NCI-H524 treated with DMSO at 0.1 percent for 48 hours (cell line): ENCODE results near the gene CLSTN2.
A peak's percentile ranks its signal among the peaks of the same experiment; 100 is the strongest.

Source experiments
- DNase-seq: peaks from one replicate; lab custom pipeline; 2025; lab: John Stamatoyannopoulos, UW

Gene CLSTN2

DNA sequence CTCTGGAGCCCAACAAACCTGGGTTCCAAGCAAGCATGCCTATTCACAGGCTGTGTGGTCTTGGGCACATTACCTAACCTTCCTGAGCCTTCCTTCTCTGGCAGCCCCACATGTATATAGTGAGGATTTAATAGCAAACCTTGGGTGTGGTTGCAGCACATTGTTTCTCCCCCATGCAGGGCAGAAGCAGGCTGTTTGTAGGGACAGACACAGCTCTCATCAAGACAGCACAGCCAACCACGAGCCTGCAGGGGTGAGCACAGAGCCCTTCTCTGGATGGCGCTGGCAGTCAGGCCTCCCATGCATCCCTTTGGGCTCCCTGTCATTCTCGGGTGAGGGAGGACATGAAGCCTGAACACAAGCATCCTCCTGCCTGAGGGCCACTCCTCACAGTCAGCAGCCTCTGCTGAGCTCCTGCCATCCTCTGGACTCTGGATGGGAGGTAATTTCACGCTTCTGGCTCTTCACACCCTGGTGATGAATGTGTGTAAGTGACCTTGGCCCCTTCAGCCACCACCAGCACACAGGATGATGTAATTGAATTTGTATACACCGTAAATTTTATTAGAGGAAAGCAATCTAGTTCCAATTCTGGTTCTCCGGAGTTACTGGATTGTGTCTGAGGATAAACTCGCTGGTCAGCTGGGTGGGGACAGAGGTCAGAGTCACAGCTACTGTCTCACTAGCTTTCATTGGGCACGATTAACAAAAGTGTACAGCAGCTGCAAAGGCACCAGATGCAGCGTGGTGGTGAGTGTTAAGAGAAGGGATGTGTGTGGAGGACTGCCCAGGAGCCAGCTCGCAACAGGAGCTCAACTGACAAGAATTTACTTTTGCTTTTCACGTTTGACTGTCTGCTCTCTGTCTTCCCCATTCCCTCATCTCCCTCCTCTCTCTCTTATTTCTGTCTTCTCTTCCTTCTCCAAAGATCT, 118.1 kb downstream of the CLSTN2 start:
- DNase-seq: no peak

DNA sequence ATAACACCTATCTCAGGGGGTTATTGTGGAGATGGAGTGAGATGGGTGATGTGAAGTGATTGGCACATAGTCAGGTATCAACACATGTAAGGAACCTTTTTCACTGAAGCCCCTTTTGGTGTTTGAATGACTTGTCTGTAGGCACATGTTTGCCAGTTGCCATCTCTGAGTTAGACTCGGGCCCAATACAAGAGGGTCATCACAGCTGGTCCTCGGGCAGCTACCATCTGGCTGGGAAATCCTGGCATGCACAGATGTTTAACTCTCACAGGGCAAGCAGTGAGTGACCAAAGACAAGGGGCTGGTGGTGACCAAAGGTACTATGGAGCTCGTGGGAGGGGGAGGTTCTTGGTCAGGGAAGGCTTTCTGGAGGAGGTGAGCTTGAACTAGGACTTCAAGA, 118.8 kb downstream of the CLSTN2 start:
- no peak for DNase-seq

DNA sequence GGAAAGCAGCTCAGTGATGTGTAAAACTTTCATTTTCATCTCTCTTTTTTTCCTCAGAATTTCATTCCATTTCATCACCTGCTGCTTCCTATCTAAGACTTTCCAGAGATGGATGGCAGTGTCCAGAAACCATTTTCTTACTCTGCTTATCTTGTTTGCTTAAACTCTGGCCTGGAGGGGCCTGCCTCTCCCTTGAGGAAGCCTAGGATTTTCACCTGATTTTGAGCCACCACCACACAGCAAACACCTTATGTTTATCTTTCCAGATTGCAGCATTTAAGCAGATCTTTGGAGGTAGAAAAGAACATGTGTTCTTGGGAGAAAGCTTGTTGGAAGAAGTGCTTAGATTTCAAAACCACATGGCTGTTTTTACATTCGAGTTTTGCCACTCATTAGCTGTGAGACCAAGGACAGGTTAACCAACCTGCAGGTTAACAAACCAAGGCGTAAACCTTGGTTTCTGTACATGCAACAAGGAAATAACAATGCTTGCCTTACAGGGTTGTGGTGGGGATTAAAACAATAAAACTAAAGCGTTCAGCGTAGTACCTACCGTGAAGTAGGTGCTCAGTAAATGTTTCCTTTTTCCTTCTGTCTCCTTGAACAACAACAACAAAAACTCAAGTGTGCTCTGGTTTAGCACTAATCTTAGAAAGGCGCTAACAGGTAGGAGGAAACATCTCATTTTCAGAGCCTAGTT, 120.3 kb downstream of the CLSTN2 start:
- no peak for DNase-seq

- DNase-seq: no peak
Observed at GRCh38 chr3:140056047-140056446, 121.1 kb downstream of the CLSTN2 start.

- DNase-seq: no peak
Observed at GRCh38 chr3:140061211-140061610, 126.2 kb downstream of the CLSTN2 start.

DNA sequence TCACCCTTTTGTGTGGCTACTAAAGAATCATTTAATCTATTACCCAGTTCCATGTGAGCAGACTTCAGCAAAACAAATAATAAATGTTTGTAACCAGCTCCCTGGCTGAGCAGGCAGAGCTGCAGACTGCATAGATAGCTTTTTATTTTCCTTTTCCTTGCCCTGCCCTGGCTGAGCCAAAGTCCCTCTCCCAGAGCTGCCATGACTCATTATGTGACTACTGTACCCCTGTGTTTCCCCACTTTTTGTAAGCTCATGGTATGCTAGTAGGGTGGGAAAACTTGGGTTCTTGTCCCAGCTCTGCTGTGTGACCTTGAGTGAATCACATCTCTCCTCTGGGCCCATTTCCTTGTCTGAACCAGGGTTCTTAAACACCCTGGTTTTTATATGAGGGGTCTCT, 127.5 kb downstream of the CLSTN2 start:
- DNase-seq: no peak

- DNase-seq: no peak
Observed at GRCh38 chr3:140067487-140067886, 132.5 kb downstream of the CLSTN2 start.

DNA sequence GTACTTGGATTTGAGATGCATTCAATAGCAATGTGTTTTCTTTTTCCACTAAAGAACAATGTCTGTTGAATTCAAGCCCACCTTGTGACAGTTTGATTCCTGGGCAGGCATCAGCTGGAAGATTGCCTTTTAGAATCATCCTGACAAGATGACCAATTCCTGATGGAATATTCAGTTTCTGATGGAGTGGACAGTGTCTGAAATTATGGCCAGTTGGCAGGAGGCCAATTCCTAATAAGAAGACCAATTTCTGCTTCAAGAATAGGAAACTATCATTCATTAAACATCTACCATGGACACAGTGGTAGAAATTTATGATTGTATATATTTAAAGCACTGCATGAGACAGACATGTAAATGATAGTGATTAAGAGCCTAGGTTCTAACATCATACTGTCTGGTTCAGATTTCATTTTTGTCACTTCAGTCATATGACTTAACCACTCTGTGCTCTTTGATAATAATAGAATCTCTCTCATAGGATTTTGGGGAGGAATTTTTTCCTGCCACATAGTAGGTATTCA, 133.6 kb downstream of the CLSTN2 start:
- DNase-seq: no peak

DNA sequence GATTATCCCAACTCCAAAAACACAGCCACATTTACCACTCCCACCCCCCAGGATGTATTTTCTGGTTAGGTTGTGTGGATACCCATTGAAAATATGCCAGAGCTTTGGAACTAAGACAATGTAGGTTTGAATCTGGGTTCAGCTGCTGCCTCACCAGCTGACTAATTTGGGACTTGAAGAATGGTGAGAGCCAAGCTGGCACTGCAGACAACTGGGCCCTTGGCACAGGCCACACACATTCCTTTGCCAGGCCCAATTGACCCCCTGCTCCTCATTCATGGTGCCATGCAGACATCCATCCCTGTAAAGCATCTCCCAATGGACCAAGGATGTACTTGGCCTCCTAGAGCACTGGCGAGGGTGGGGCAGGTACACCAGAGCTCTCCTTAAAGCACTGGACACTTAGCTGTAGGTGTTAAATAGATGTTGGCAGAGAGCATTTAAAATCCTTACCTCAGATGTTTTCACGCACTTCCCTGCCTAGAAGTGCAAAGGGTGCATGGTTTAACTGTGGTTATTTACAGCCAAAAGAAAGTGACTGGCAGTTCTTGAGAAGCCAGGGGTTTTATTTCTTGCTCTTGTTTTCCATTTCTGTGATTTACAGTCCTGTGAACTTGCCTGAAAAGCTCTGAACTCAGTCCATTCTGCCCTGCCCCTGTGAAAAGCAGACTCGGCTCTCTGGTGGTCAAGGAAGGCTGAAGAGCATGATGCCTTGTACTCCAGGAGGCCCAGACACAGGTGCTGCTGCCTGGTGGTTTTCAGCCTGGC, 138.5 kb downstream of the CLSTN2 start:
- DNase-seq: no peak

- no peak for DNase-seq
Observed at GRCh38 chr3:140076552-140076951, 141.6 kb downstream of the CLSTN2 start.

DNA sequence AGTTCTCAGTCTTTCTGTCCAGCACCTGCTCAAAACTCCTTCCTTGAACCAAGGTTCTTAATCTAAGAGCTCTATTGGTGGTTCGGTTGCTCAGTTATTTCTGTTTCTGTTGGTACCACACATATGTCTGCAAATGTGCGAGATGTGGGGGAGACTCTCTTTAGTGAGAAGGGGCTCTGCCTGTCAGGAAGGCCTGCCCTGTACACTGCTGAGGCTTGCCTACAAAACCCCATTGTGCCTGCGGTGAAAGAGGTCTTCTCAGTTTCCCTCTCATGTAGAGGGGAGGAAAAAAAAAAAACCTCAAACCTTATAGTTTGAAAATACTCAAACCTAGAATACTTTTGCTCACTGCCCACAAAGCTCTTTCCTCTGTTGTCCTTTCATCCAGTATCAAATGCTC, 142.4 kb downstream of the CLSTN2 start:
- DNase-seq: no peak

DNA sequence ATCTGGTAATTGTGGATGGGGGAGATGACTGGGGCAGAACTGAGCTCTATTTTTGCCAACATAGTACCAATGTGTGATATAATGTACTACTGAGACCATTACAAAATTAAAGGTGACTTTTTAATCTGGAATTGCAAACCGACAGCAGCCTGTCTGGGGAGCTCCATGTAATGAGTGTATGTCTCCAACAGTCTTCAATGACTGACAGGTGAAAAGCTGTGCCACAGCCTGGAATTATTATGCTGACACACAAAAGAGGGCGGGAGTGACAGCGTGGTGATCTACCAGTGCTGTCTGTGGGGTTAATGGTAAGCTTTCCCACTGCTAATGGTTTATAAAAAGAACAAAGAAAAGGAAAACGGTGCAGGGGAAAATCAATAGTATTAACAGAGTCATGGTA, 143.4 kb downstream of the CLSTN2 start:
- no peak for DNase-seq

DNA sequence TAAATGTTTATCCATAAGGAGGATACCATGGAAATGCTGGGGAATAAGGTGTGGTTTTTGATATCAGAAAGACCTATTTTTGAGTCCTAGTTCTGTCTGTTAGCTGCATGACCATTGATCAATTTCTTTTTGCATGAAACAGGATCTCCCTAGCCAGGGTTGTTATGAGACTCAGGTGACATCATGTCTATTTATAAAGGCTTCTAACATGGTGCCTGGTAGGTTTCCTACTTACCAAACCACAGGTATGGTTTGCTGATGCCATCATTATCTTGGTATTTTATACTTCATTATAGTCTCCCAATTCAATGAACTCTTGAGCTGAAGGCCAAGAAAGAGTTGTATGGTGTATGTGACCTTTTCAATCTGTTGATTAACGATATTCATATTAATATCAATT, 144.0 kb downstream of the CLSTN2 start:
- DNase-seq: no peak

DNA sequence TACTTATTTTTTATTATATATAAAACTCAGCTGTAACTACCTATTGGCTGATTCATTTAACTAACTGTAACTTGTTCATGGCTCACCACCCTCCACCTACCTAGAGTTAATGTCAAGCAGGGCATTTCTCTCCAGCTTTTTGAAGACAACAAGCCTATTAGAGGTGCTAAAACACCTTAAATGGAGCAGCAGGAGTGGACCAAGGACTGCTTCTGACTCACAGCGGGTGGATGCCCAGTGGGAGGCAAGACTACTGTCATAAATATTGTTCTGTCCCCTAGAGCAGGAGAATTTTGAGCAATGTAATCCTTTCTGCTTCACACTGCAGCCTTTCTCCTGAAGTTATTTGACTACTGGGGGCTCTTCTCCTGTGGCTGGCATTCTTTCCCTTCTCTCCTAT, 146.9 kb downstream of the CLSTN2 start:
- no peak for DNase-seq

DNA sequence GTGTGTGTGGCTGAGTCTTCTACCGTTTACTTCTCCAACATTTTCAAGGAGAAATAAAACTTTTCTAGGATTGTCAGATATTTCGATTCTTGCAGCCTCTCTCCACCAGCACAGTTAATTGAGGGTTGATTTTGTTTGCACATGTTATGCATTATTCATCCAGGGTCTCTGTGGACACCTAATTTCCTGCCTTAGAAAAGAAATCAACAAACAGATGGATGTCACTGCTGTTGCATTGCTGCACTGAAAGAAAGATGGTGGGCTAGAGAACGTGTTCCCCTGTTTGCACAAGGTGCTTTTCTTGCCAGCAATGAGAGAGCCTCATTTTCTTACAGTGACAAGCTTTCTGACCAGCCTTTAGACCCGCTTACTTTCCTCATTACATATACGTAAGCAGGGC, 150.0 kb downstream of the CLSTN2 start:
- no peak for DNase-seq

- no peak for DNase-seq
Observed at GRCh38 chr3:140086642-140087041, 151.7 kb downstream of the CLSTN2 start.

DNA sequence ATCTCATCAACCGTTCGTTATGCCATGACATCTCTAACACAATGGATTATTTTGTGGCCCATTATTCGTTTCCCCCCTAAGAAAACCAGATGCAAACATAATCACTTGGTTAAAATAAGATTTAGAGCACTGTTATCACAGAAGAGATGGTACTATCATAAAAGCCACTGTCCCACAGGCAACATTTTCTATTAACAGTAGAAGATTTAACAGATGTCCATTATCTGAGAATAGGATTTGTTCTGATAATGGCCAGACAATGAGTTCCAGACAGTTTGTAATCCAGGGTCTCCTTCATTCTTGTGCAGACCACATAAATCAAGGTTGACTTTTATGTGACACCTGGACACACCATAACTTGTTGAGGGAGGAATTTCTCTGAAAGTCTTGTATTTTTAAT, 153.1 kb downstream of the CLSTN2 start:
- no peak for DNase-seq

DNA sequence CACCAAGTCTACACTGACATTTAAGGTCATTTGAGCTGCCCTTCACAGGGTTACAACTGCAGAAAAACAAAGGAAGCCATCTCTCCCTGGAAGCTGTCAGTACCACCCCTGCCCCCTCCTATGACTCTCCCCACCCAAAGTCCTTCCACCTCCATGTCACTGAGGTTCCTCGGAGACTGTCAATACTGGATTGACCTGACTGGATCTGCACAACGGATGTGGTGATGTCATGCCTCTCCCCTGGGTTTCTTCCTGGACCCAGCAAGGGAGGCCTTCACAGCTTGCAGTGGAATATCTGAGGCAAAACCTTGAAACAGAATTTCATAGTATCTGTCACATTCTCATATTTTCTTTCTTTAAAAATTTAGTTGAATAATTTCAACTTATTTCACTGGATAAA, 153.5 kb downstream of the CLSTN2 start:
- no peak for DNase-seq

DNA sequence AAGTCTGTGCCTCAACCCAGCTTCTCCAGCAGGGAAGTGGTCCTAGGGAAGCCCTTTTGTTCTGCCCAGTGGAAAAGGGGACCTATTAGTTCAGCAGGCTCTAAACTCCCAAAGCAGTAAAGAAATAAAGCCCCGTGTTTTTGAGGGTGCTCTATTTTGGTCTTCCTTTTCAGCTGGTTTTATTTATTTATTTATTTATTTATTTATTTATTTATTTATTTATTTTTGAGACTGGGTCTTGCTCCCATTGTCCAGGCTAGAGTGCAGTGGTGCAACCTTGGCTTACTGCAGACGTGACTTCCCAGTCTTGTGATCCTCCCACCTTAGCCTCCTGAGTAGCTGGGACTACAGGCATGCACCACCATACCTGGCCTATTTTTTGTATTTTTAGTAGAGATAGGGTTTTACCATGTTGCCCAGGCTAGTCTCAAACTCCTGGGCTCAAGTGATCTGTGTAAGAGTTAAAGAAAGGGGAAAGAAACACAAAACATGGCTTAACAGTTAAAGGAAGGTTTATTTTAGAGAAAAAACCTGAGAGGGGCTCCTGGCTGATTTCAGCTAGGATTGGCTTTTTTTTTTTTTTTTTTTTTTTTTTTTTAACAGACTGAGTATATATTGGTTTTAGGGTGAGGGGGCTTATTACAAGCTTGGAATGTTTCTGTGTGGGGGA, 154.6 kb downstream of the CLSTN2 start:
- no peak for DNase-seq

- no peak for DNase-seq
Observed at GRCh38 chr3:140091143-140091542, 156.2 kb downstream of the CLSTN2 start.

DNA sequence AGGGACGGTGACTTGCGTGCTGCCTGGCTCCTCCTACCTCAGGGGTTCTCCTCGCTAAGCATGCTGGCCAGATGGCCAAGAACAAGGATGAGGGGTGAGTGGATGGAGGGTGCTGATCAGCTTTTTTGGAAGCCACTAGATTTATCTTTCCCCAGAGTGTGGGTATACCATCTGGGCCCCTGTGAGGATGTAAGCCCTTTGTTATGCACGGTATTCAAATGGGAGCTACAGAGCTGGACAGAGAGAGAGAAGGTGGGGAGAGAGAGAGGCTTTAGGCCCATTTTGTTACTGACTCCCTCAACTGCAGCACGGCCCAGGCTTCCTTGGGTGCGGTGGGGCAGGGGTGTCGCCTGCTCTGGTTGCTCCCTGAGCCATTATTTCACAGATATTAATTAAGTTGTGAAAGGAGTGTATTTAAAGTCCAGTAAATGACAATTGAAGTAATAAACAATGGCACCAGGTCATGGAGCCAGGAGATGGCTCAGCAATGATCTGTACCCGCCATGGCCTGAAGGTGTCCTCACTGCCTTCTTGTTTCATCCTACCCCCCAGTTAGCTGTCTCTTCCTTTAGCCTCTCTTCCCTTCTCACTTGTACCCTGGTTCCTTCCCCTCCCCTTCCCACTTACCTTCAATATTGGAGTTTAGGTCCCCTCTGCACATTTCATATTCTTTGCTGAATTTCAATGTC, 158.0 kb downstream of the CLSTN2 start:
- DNase-seq: peak; percentile 99
